SK-N-SH treated with all-trans-retinoic acid at 6 μM for 48 hours (cell line): ENCODE results near the gene PLB1.

Experiments
- ARNTL ChIP-seq: fragments of 450-650 bp; formaldehyde crosslinking; IDR thresholded peaks from 2 replicates; pipeline ENCODE4 v1.5.0; 2020; ENCODE audit warnings: low read depth, mild to moderate bottlenecking, moderate library complexity, borderline replicate concordance
- BACH2 ChIP-seq: fragments of 250-450 bp; sonication (Bioruptor Pico); IDR thresholded peaks from 2 replicates; pipeline ENCODE4 v1.9.0; 2021; ENCODE audit warnings: mild to moderate bottlenecking, borderline replicate concordance
- TOX ChIP-seq: fragments of 250-450 bp; sonication (Bioruptor Pico); IDR thresholded peaks from 2 replicates; pipeline ENCODE4 v1.8.0; 2021; ENCODE audit warnings: mild to moderate bottlenecking, moderate library complexity, borderline replicate concordance
- TSHZ2 ChIP-seq: fragments of 250-450 bp; sonication (Bioruptor Pico); IDR thresholded peaks from 2 replicates; pipeline ENCODE4 v1.5.0; 2020; ENCODE audit warnings: mild to moderate bottlenecking, moderate library complexity

GRCh38 chr2:28457237-28457636 is 38.6 kb upstream of the PLB1 start:
- TF ChIP-seq BACH2 (no peak), ARNTL (no peak), TSHZ2 (no peak), TOX (CRISPR knock-in tag) (no peak)
